Stimulated activated CD8-positive, alpha-beta memory T cell treated with anti-CD3 and anti-CD28 coated beads, Interleukin-12 subunit alpha, Interleukin-12 subunit beta, amount 100 ng/mL, for 24 hours (primary cell): ENCODE results near the gene TMEM271.

Experiments
- DNase-seq: peaks from one replicate; pipeline ENCODE4 v3.0.0-alpha.2; 2020; ENCODE audit errors: extremely low read depth

Gene TMEM271, protein sequence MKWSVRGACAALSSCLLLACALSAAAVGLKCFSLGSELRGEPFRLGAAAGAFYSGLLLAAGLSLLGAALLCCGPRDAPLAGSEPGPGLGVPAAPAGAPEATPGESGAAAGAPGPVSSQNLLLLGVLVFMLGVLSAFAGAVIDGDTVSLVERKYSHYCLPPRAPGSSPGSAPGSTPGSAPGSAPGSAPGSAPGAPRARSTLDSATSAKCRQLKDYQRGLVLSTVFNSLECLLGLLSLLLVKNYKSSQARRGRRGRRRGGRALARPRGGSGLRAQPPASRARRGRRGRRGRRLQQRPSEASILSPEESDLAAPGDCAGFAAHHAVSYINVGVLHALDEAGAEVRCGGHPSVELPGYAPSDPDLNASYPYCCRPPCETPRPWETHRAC

DNA sequence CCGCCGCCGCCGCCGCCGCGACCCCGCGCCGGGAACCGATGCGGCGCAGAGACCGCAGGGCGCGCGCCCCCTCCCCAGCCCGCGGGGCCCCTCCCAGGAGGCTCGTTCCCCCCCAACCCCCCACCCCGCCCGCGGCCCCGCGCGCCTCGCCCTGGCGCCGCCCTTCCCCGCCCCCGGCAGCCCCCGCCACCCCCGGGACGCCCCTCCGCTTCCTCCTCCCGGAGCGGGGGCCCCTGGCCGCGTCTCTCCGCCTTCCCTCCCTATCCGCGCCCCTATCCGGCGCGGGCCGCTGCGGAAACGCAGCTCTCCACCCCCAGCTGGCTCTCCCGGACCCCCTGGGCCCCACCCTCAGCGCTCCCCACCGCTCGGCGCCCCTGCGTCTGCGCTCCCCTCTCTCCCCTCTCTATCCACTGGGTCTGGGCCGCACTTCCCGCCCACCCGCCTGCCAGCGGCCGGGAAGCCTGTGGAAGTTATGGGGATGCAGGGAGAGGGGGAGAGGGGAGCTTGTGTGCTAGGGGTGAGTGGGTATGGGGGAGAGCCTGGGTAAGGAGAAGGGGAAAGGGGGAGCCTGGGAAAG lies at the start of gene TMEM271:
TSS of gene TMEM271 (minus strand) at position 51 of the 577 bp plus-strand sequence. CDS start 233 bp downstream, outside the sequence.
- no peak for DNase-seq

DNA sequence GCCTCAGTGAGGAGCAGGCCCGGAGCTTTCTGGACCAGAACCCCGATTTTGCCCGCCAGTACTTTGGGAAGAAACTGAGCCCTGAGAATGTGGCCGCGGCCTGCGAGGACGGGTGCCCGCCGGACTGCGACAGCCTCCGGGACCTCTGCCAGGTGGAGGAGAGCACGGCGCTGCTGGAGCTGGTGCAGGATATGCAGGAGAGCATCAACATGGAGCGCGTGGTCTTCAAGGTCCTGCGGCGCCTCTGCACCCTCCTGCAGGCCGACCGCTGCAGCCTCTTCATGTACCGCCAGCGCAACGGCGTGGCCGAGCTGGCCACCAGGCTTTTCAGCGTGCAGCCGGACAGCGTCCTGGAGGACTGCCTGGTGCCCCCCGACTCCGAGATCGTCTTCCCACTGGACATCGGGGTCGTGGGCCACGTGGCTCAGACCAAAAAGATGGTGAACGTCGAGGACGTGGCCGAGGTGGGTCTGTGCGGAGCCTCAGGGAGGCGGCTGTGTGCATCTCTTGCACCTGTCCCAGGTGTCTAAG lies 49.6 kb upstream of the TMEM271 start:
- DNase-seq: no peak

DNA sequence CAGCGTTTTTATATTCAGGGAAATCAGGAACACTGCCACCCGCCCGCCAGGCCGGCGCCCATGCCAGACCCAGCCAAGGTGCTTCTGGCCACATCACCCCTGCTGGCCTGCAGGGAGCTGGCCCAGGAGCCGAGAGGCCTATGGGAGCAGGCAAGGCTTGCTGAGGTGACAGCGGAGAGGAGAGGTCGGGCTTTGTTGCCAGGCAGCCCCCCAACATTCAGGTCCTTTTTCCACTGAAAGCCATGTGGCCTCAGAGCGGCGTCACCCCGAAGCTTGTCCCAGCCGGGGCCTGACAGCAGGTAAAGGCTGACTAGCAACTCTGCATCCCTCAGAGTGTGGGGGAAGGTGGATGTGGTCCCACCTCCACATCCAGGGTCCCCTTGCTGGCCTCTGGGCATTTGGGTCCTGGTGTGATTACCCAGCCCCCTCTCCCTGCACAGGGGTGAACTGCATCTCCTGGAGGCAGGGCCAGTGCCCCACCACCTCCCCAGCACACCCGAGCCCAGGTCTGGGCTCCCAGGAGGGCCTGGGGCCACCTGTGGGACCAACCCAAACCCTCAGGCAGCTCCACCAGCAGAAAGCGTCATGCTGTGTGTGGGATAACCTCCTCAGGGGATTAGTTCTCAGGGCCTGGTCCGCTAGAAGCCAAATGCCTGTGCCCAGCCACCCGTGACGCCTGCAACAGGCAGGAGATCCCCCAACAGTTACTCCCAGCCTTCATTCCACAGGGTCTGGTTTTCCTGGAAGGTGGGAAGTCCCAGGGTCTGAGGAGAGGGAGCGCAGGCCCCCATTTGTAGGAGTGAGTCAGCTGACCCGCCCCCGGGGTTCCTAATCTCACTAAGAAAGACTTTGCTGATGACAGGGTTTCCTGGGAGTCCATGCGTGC lies 48.9 kb upstream of the TMEM271 start, which contains the start of gene PDE6B:
TSS of gene PDE6B (plus strand) at position 869 of the 886 bp plus-strand sequence. CDS start 54 bp downstream, outside the sequence.
- no peak for DNase-seq

DNA sequence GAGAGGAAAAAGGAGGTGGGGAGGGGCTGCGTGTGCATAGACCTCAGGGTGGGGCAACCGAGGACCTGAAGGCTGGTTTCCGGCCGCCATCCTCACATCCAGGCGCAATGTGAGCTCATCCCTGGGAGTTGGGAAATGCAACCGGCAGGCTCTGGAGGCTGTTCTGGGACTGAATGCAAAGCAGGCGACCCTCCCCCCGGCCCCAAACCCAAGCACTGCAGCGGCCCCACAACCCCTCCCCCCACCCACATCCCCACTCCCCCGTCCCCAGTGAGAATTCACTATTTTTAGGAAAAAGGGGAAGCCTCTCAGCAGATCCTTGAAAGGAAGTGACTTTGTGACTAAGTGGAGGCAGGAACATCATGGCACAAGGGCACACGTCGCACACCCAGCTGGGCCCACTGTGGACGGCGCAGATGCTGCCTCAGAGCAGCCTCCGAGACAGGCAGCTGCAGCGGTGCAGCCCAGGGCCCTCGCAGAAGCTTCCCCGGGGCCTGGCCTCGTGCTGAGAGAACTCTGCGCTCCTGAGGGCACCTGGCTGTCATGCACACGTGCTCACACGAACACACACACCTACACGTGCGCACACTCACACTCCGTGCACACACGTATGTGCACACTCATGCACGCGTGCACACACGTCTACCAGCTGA lies 47.9 kb upstream of the TMEM271 start:
- no peak for DNase-seq

DNA sequence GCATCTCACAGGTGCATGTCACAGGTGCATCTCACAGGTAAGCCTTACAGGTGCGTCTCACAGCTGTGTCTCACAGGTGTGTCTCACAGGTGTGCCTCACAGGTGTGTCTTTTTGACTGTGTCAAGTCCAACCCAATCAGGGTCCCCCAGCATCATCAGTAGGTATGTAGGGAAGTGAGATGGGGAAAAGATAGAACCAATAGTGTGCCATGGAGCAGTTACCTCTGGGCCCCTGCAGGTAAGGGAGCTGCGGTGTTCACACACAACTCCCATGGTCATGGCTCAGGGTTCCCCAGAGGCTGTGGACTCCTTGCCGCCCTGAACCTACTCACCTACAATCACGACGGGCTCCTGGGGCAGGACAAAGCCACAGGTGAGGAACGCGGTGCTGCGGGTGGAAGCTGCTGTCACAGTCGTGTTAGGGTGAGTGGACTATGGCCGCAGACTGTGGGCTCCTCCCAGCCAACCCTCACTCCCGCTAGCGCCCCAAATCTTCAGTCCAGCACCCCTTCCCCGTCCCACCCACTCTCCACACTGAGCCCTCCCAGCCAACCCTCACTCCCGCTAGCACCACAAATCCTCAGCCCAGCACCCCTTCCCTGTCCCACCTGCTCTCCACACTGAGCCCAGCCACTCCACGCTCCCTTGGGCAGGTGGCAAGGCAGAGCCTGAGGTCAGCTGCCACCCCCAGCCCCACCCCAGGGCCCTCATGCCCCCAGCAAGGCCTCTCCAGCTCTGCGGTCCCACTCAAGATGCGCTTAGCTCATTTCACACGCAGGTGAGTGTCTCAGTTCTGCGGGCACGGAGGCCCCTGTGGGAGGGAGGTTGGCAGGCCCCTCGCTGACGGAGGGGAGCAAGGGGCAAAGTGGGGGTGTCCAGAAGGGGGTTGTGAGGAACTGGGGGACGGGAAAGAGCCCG lies 47.2 kb upstream of the TMEM271 start:
- DNase-seq: no peak

DNA sequence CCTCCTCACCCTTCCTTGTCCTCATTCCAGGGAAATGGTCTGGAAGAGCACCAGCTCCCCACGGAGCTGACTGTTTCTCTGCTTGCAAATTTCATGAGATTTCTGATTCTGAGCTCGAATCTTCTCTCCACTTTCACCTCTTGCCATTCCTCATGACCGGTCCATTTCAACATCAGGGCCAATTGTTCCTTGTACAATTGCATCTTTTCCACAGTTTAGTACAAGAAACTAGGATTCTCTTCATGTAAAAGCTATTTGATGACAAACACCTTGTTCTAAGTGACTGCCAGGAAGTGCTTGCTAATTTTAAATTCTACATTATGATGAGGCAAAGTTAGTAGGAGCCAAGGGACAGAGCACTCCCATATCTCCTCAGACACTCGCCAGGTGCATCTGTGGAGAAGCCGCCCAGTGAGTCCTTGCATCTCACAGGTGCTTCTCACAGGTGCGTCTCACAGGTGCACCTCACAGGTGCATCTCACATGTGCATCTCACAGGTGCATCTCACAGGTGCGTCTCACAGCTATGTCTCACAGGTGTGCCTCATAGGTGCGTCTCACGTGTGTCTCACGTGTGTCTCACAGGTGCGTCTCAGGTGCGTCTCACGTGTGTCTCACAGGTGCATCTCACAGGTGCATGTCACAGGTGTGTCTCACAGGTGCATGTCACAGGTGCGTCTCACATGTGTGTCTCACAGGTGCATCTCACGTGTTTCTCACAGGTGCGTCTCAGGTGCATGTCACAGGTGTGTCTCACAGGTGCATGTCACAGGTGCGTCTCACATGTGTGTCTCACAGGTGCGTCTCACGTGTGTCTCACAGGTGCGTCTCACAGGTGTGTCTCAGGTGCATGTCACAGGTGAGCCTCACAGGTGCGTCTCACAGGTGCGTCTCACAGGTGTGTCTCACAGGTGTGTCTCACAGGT lies 46.2 kb upstream of the TMEM271 start:
- no peak for DNase-seq

DNA sequence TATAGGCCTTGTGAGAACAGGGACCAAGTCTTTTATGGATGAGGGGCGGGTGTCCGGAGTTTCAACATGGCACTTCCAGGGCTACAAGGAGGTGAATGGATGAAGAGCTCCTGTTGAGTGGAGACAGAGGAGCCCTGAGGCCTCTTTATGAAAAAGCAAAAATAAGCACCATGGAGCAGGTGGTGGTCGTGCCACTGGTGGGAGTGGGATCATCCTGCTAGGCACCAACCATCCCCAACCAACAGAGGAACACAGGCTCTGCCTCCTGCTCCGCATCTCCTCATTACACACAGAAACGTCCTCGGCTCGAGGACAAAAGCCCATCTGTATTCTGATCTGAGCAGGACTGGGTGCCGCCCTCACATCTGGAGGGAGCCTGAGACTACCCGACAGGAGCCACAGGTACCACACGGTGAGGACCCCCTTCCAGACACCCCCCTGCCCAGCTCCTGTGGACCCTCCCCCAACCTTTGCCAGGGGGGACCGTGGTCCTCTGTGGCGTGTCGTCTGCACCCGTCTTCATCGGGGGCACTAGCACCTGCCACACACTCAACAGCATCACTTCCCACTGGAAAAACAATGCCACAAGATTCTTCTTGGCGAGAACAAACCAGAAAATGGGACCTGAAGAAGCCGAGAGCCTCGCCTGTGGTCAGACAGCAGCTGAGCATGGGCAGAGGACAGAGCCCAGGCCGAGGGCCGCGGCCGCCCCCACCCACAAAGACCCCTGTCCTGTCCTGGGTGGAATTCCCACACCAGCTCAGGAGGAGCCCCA lies 45.4 kb upstream of the TMEM271 start:
- DNase-seq: no peak

DNA sequence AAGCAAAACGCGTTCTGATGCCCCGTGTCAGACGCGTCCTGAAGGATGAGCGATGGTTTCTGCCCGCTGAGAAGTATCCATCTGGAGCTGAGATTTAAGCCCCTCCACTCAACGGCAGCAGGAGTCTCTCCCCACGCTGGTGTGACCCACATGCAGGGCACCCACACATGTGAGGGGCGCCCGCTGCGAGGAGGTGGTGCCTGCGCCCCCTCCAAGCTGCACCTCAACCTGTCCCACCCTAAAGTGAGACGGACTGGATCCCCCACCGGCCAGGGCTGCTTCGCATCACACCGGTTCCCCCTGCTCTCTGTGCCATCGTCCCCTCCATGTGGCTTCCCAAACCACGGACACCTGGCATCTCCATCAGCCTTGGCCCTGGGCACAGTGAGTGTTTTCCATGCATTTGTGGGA lies 44.8 kb upstream of the TMEM271 start:
- DNase-seq: no peak

DNA sequence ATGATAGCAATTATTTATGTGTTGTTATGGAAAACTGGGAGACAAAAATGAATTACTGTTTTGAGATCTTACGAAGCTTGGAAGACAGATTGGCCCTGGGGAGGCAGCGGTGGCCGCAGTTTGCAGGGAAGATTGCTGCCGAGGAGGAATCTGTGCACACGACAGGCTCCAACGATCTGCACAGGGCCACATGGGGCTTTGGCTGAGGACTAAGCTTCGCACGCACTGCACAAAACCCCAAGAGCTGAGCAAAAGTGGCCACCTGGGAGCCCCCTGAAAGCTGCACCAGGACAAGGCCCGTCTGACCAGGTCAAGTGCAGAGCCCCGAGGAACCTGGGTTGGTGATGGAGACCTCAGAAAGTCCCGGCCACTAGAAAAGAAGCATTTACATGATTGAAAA lies 44.1 kb upstream of the TMEM271 start:
- no peak for DNase-seq

DNA sequence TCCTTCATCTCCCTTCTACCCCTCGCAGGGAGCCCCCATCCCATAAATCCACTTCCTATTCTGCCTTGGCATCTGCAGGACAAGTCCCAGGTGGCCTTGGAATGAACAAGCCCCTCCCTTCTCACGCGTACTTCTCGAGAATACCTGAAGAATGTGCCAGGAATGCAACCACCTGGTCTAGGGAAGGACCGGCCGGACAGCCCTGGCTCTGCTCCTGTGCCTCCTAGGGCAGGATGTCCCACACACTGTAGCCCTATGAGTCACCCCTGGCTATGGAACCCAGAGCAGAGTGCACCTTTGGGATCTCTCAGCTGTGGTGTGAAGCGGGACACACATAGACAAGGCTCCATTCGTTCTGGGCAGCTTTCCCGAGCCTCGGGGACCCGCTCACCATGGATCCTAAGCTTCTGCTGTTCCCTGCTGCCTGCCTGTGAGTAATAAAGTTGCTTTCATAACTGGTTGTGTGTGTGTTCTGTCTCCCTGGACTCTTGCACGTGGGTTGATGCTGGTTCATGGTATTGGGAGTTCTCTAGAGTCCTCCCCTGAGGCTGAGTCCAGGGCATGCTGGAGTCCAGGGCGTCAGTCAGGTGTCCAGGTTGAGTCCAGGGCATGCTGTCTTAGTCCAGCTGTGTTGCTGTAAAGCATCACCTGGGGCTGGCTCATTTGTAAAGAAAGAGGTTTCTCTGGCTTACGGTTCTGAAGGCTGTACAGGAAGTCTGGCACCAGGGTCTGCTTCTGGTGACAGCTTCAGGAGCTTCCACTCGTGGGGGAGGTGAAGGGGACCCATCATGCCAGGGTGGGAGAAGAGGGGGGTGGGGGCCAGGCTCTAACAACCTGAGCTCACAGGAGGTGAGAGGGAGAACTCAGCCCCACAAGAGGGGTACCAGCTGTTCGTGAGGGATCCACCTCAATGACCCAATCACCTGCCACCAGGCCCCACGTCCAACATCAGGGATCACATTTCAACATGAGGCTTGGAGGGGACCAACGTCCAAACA lies 41.8 kb upstream of the TMEM271 start:
- DNase-seq: no peak

DNA sequence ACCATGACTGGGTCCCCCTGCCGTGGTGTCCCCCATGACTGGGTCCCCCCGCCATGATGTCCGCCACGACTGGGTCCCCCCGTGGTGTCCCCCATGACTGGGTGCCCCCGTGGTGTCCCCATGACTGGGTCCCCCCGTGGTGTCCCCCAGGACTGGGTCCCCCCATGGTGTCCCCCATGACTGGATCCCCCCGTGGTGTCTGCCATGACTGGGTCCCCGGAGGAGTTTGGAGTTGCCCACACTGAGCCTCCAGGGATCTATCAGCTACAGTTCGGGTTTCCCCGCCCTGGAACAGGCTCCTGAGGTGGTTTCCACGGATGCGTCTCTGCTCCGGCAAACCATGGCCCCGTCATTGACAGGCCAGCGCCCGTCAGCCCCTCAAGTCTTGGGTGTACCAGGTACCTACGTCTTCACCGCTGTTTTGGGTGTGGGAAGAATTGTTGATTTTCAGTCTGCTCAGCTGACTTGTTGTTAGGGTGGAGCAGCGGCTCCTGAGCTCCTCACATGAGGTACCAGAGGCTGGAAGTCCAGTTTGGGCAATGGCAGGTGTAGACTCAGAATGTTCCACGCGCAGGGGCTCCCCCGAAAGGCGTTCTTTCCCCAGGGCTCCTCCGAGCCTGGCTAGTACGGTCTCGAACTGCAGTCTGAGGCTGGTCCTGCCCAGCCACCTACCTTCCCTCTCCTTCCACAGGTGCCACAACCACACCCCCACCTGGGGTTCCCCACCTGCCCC lies 41.0 kb upstream of the TMEM271 start:
- DNase-seq: no peak

DNA sequence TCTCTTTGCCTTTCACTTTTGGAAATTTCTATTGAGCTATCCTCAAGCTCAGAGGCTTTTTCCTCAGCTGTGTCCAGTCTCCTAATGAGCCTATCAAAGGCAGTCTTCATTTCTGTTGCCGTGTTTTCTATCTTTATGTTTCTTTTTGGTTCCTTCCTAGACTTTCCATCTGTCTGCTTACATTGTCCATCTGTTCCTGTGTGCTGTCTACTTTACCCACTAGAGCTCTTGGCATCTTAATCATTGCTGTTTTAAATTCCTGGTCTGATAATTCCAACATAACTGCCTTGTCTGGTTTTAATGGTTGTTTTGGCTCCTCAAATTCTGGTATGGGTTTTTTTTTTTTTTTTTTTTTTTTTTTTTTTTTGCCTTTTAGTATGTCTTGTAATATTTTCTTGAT lies 40.0 kb upstream of the TMEM271 start:
- no peak for DNase-seq

DNA sequence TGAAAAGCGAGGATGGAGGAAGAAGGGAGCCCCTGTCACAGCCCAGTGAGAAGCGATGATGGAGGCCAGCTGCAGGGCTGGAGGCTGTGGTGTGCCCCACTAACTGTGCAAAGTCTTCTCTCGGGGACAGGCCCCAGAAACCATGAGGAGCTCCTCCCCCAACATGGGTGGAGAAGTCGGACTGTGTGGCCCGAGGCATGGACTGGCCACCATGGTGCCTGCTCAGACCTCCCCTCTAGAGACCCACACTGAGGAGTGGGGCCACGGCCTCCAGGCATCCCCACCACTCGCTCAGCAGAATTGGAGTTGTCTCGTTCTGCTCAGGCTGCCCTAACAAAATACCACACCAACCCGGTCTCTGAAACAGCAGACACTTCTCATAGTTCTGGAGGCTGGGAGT lies 37.0 kb upstream of the TMEM271 start:
- no peak for DNase-seq

DNA sequence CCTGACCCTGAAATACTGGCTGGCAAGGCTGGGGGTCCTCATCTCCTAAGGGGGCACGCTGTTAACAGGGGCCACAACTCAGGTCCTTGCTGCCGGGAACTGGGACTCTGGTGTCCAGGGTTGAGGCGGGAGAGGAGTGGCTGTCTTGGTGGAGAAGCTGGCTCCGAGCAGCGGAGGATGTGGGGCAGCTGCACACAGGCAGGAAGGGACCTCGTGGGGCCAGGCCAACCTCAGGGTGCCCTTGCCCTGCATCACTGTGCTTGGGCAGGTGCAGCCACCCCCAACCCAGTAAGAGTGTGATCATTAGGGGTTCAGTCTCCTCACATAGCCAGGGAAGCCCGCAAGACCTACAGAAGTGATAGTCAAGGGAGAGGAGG lies 36.6 kb upstream of the TMEM271 start:
- DNase-seq: no peak

DNA sequence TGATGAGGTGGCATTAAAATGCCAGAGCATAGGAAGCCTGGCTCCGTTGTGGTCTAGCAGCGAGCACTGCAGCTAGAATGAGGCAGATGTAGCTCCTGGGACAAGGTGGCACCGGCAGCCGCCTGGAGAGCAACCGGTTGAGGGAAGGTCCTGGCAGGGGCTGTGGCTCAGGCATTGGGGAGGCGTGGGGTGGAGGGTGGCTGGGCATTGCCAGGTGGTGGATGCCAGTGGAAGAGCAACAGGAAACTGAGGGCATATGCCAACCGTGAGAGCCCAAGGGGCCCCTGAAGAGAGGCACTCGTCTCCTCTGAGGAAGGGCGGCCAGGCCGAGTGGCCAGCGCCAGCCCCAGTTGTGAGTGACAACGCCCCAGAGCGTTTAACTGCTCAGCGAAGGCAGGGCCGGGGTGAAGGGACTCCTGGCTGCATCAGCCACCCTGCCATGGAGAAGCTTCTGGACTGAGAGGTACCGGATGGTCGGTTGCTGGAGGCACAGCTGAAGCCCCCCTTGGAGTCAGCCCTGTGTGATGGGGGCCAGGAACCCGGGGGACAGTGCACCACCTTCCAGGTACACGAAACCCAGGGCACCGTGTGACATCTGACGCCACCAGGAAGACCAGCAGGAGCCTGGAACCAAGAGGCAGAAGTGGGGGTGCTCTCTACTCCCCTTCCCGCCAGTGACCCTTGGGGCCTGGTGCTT lies 36.1 kb upstream of the TMEM271 start:
- DNase-seq: no peak
